ENCODE data around the gene PRKCE.

PRKCE gene

DNA sequence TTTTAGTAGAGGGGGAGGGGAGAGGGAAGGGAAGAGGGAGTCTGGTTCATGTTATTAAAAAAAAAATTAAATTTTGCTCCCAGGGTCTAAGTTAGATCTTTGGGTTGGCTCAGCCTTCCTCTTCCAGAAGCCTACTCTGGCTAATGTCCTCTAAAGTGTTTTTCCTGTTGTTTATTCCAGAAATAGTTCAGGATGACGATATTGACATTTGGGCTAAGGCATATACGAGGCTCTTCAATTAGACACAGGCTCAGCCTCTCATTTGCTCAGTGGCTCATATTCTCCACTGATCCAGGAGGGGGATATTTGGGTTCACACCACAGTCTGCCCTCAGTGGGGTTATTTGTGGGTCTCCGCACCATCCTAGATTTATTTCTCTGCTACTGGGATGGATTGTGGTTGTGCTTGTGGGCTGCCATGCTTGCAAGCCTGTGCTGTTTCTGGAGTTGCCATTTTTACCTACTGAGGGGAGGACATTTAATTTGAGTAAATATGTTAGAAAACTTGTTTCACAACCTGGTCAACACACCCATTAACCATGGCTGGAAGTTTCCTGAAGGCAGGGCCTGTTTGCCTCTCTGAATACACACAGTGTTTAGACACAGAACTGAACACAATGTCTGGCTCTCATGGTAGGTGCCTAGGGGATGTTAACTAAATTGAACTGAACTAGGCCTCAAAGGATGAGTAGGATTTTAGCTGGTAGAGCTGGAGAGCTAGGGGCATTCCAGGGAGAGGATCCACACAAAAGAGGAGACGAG, 388.2 kb downstream of the PRKCE start:
- no peak for DNase-seq (ENCODE audit: low read depth, low spot score)

DNA sequence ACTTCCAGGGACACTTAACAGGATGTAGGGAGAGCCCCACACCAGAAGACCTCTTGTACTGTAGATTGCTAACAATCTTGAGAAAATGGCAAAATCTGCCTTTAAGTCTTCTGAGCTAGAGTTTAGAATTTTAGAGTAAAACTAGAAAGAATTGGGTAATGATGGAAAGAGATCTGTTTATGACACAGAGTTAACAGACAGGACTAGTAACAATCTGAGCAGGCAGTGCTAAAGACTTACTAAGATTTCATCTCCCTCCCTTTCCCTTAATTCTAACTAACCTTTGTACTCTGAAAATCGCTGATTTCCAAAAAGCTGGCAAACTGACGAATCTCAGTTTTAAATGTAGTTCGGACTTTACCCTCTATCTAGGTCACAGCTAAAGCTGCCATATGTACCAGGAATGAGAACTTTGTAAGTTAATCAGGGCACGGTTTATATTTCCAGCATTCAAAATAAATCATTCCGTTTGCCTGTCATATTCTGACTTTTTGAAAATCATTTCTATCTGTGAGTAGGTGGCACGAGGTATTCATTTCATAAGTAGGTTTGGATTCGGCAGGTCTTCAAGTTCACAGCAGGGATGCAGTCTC, 389.2 kb downstream of the PRKCE start:
- DNase-seq (ENCODE audit: low read depth, low spot score): no peak

DNA sequence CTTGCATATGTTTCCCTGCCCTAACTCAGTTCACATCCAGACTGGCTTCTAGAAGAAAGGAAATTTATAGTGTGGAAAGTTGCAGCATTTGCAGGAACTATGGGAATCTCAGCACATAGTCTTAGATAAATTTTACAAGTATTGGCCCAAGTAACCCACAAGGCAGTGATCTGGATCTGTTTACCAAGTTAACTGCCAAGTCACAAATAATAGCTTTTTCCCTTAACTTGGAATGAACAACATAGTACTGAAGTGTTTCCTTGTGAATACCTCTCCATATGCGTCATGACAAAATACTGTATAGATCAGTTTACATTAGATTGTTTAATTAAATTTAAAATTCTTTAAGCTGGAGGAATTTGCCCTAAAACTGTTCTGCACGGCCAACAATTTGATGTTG, 390.0 kb downstream of the PRKCE start:
- DNase-seq (ENCODE audit: low read depth, low spot score): no peak

DNA sequence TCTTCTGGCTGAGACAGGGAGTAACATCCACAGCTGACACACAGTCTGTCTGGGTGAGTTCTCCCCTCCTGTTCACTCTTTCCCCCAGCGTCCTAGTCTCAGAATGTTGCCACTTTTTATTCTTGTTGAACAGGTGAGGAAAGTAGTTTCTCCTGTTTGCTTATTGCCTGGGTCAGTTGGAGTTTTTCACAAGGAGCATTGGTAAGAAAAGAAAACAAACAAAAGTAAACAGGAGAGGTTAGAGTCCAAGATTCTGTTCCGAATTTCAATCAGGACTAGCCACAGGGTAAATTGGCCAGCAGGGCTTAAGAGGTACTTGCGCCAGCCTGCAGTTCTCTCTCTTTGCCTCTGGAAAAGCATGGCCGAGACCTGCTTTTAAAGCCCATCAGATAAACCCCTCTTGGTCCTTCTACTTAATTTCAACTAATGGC, 390.7 kb downstream of the PRKCE start:
- DNase-seq (ENCODE audit: low read depth, low spot score): no peak

DNA sequence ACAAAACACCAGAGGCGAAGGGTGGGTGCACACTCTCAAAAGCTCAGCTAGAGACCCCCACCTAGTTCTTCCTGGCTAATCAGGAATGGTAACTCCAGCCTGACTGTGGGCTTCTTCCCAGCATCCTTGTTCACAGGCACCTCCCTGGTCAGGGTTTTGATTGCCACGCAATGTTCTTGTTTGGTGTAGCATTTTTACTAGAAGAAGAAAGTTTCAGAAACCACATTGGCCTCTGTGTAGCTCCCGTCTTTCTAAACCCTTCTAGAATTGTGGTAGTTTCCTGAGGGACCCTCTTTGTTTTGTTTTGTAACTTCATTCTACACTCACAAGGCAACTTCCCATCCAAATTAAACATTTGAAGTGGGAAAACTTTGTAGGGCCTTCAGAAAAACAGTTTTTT, 391.2 kb downstream of the PRKCE start:
- no peak for DNase-seq (ENCODE audit: low read depth, low spot score)

DNA sequence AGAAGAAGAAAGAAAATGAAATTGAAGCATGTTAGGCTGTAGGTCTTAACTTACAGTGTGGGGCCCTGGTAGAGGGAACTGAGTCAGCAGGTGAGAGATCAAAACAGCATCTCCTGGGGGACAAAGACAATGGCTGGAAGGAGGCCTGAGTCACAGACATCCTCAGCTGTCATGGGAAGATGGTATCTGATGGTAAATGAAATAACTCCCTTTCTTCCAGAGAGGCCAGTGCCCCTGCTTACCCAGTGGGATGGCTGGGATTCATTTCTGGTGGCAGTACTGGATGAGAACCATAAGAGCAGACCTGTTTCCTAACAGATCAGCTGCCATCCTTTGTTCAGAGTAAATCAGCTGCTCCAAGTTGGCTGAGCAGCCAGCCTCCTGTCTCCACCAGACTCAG, 394.4 kb downstream of the PRKCE start:
- no peak for DNase-seq (ENCODE audit: low read depth, low spot score)

DNA sequence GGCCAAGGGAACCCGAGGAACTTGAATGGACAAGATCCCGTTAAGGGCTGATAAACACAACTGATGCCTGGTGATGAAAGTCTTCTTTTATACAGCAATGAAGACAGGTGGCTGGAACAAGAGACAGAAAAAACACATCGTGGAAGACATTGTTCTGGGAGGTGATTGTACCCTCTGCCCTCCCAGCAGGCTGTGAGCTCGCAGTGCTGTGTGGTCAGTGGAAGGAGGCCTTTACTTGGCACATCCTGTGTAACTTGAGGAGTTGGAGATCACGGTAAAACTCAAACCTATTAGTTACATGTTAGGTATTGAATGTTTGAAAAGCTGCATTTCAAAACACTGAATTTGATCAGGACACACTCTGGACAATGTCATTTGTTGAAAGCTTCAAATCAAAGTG, 395.8 kb downstream of the PRKCE start:
- no peak for DNase-seq (ENCODE audit: low read depth, low spot score)

DNA sequence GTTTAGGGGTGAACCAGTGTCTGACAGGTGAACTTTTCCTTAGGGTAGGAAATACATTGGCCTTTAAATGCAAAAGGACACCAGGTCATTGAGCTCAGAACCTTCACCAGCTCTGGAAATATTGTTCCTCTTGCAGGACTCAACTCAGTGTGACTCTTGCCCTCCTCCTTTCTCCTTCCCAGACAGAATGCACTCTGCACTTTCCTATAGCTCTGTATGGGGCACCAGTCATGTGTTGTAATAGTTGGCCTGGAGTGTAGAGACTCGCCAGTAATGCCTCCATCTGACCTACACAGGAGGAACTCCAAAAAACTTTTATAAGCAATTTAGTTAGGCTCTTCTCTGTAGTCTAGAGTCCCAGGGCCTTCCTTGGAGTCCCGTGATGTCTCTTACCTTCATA, 397.2 kb downstream of the PRKCE start:
- no peak for DNase-seq (ENCODE audit: low read depth, low spot score)

DNA sequence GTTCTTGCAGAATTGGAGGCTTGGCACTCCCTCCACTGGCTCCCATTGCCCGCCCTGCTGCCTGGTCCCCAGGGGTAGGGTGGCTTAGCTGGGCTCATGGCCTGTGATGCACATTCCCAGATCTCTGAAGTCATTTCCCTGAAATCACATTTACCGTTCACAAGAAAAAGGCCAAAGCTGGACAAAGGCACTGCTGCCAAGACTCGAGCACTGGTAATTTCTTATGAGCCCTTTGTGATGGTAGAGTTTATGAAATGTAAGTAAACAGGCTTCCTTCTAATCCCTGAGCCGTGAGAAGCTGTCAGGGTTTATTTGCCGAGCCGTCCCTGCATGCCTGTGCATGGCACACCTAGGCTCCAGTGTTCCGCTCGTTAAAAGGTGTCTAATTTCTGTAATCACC, 398.6 kb downstream of the PRKCE start:
- no peak for DNase-seq (ENCODE audit: low read depth, low spot score)

DNA sequence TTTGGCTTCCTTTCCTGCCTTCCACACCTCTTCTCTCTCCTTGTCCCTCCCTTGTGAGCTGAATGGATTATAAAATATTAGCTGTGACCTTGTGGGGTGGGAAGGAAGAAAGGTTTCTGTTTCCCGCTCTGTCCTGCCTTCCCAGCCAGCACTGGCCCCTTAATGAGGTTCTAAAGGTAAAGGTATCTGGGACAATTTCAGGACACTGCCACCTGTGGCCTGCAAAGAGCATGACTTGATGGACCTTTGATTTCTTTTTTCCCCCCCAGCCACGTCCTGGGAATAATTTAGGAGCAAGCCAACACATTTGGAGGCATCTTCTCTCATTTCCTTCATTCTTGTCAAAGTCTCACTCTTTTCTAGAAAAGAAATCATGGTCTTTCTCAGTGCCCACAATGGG, 399.0 kb downstream of the PRKCE start:
- no peak for DNase-seq (ENCODE audit: low read depth, low spot score)

DNA sequence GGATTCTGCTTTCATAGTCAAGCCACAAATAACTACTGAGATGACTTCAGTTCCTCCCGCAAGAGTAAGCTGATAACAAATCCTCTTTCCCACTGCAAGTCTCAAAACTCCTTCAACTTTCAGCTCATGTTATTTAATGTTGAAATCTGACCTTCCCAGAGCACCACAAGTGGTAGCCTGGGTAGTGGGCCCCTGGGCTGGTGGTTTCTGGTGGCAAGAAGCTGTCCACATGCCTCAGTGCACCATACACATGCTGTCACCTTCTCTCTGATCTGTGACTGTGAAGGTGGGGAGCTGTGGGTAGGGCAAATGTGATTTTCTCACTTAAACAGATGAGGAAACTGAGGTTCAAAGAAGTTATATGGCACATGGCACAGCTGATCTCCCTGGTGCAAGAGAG, 399.6 kb downstream of the PRKCE start:
- DNase-seq (ENCODE audit: low read depth, low spot score): no peak

DNA sequence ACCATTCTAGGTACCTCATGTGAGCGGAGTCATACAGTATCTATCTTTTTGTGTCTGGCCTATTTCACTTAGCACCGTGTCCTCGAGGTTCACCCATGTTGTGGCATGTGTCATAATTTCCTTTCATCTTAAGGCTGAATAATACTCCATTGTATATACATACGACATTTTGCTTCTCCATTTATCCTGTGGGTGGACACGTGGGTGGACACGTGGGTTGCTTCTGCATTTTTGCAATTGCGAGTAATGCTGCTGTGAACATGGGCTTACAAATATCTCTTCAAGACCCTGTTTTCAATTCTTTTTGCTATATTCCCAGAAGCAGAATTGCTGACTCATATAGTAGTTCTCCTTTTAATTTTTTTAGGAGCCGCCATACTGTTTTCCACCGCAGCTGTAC, 402.1 kb downstream of the PRKCE start:
- DNase-seq (ENCODE audit: low read depth, low spot score): no peak

DNA sequence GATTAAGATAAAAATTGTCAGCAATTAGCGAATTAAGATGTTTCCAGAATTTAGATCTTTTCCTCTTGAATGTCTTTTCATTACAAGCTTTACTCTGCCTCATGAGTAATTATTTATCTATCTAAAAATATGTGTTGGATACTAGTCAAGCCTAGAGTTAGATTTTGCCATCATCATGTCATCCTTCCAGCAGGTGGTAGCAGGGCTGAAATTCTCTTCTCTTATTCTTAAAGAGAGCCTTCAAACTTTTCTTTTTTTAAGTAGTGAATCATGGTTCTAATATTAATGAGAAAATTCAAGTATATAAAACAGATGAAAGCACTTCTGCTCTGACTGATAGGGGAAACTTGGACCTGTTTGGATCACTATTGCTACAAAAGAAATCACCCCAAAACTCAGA, 405.1 kb downstream of the PRKCE start:
- no peak for DNase-seq (ENCODE audit: low read depth, low spot score)

DNA sequence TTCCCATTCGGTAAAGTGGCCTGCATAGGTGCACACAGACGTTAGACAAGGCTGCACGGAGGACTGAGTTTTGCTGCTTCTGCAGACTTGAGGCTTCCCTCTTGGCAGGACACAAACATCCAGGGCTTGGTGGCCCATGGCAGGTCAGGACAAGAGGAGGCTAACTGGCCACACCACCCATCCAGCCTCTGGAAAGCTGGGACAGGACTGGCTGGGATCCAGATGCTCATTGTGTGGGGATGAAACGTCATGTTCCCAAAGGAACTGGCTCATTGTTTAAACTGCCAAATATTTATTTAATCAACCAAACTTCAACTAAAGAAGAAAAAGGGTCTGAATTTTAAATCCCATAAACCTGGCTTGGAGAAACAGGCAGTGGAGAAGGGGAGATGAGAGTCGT, 406.7 kb downstream of the PRKCE start:
- DNase-seq (ENCODE audit: low read depth, low spot score): no peak

DNA sequence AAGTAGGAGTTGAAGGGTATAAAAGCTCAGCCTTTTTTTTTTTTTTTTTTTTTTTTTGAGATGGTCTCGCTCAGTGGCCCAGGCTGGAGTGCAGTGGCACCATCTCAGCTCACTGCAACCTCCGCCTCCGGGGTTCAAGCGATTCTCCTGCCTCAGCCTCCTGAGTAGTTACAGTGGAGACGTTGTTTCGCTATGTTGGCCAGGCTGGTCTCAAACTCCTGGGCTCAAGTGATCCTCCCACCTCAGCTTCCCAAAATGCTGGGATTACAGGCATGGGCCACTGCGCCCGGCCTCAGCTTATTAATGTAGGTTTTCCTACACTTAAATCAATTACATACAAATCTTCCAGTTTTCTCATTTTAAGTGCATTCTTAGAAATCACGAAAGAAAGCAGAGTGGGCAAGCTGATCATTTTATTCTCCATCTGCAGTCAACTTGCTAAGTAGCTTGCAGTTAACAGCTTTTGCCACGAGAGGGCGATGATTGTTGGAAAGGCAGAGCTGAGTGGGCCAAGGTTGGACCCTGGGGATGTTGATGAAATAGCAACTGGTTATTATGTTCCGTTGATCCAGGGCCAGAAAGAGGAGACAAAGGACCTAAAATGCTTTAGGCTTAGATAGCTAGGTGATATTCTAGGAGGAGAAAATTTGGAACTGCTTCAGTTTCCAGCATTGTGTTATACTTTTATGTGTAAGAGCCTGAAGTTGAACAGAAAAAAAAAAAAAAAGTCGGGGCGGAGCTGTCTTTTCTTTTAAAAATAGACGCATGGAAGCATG, 411.4 kb downstream of the PRKCE start:
- DNase-seq (ENCODE audit: low read depth, low spot score): peak; percentile 35

DNA sequence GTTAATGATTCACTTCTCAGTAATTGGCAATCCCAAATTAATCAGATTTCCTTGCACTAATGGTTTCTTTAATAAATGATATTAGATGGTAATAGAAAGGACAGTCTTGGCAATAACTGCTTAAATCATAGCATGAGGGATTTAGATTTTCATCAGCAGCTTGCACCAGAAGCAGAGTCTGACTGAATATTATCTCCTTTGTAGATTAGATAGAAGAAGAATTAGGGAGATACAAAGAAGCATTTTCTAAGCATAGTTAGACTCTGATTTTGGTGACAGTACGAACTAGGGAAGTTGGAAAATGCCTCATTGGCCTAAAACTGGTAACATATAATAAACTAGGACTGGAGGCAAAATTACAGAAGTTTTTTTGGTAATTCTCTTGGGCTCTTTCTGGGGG, 412.9 kb downstream of the PRKCE start:
- no peak for DNase-seq (ENCODE audit: low read depth, low spot score)

DNA sequence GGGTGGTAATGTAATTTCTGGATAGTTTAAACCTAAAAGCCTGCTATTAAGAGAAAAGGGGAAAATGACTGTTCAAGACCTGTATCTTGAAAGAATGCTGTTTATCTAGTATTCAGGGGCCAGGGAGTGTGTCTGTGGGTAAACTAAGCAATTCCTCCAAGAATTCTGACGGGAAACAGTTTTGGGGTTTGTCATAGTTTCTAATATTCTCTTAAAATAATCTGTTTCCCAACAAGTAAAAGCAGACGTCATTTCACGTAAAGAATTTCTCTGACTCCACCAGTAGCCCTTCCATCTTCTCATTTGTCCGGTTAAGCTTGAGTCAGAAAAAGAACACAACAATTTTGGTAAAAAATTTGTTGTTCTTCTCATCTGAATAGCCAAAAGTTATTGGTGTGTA, 413.7 kb downstream of the PRKCE start:
- DNase-seq (ENCODE audit: low read depth, low spot score): no peak

DNA sequence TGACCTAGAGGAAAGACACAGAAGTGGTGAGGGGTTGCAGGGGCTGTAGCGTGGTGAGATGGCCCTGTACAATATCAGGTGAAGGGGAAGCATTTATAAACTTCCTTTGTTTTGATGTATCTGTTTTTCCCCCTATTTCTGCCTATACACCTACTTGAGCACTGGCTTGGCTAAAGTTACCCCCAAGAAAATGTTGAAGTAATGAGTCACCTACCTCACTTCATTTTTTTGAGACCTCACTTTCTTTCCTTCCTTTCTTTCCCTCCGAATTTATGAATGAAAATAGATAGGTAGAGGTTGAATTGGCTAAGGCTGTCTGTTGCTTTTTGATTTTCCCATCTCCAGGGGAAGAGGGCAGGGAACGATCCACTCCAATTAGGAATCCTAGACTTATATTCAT, 414.6 kb downstream of the PRKCE start:
- DNase-seq (ENCODE audit: low read depth, low spot score): no peak

DNA sequence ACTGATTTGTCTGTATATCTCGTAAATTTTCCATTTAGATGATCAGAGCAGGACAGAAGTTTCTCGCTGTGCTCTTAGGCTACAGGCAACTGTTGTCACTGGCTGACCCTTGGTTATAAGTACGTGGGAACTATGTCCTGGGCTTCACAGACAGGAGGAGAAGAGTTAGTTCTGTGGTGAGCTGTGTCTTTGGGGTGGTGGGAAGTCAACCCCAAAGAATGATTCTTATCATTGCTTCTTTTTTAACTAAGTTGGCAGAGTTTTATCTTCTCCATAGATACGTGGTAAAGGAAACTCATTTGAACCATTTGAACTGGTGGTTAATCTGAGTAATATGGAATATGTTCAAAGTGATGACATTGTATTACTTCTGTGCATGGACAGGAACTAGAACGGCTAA, 415.1 kb downstream of the PRKCE start:
- DNase-seq (ENCODE audit: low read depth, low spot score): no peak

DNA sequence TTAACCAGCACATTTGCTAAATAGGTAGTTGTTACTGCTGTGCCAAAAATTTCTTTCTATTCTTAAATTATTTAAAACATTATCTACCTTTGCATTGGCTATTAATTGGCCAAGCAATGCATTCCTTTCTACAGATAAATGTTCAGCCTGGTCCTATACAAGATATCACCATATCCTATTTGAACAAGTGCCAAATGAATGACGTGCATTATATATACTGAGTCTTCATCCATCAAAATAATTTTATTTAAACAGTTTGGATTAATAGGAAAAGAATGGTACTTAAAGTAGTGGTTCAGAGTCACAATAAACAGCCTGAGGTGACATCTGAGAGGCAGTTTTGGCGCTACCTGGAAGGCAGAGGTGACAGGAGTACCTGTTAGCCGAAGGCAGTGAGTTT, 415.6 kb downstream of the PRKCE start:
- DNase-seq (ENCODE audit: low read depth, low spot score): no peak

DNA sequence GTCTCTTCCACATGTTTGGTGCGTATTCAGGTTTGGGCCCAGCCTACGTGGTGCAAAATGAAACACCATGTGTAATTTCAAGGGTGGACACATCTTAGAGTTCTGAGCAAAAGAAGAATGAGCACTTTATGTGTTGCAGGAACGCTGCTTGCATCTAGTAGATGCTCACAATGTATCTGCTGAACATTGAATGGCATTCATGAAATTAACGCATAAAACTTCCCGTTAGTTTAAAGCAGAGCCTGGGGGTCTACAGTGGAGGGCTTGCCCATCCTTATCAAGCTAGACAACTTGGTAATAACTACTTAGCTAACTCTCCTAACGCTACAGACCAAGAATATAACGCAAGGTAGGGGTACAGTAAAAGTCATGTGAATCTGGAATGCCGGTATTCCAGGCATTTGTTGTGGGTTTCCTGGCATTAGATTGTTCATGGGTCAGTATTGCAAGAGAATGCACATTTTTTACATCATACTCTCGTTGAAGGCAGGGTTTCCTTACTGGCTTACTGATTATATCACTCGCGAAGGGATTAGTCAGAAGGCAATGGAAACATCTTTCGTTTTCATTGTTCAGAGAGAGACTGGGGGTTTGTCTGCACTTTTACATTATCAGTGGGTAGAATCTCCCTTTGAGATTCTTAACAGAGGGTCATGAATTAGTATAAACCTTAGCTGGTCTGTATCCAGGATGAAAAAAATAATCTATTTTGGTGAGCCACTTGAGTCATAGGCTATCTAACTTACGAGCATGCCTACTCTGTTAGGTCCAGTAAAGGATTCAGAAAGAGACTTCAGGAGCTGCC, 416.2 kb downstream of the PRKCE start:
- DNase-seq (ENCODE audit: low read depth, low spot score): no peak

DNA sequence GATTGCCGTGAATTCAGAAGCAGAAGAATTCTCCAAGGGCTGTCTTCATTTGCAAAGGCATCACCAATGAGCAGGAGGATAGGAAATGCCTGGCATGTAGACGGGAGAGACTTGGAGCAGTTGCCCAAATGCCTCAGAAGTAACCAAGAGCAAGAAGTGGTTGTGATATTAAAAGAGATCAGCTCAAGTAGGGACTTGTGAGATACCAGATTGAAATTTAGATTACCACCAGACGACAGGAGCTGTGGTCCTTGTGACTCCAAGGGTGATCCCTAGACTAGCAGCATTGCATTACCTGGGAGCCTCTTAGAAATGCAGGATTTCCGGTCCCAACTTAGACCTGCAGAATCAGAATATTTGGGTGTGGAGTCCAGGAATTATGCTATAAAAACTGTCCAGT, 417.2 kb downstream of the PRKCE start:
- DNase-seq (ENCODE audit: low read depth, low spot score): no peak

All from activated CD4-positive, CD25-positive, alpha-beta regulatory T cell treated with anti-CD3 and anti-CD28 coated beads, Interleukin-2, amount 50 U/mL, for 16 hours (primary cell).